ENCODE measurements around the gene ANP32A.
A peak's percentile ranks its signal among the peaks of the same experiment; 100 is the strongest.
"Not testable (repeated sequence)": the region's sequence is repeated elsewhere in the genome, so short reads cannot be mapped to it uniquely, and the experiment has no call there.

Gene ANP32A

GRCh38 chr15:68781766-68782588, 38.7 kb downstream of the ANP32A start:
- DNase-seq = no peak

- DNase-seq = no peak
Observed at GRCh38 chr15:68781217-68781616, 39.5 kb downstream of the ANP32A start.

DNA sequence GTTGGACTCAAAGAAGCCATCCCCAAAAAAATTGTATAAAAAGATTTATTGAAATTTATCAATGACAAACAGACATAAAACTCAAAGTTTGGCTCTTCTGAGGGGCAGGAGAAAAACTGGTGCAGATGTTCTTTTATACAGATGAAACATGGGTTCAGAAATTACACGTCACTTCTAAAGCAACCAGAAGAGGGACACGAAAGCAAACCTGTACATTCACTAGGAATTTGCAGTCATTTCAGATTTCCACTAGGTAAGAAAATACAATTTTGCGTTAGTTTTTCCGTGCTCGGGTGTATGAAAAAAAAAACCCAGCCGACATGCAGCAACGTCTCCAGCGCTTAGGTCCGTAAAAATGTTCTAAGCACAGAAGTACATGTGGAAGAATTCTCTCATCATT, 41.8 kb downstream of the ANP32A start:
- no peak for DNase-seq

GRCh38 chr15:68776477-68777270, 44.0 kb downstream of the ANP32A start:
- peak; percentile 49 for DNase-seq

GRCh38 chr15:68775671-68776476, 44.8 kb downstream of the ANP32A start:
- DNase-seq = no peak

GRCh38 chr15:68775236-68775577, 45.5 kb downstream of the ANP32A start:
- DNase-seq = no peak

GRCh38 chr15:68774521-68775235, 46.0 kb downstream of the ANP32A start:
- no peak for DNase-seq

DNA sequence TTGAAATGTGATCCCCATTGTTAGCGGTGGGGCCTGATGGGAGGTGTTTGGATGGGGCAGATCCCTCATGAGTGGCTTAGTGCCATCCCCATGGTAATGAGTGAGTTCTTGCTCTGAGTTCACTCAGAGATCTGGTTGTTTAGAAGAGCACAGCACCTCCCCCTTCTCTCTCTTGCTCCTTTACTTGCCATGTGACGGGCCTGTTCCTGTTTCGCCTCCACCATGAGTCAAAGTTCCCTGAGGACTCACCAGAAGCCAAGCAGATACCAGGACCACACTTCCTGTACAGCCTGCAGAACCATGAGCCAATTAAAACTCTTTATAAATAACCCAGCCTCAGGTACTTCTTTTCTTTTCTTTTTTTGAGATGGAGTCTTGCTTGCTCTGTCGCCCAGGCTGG, 46.6 kb downstream of the ANP32A start:
- DNase-seq = no peak

- no peak for DNase-seq
Observed at GRCh38 chr15:68773036-68773435, 47.7 kb downstream of the ANP32A start.

GRCh38 chr15:68770216-68770615, 50.5 kb downstream of the ANP32A start:
- DNase-seq = peak; percentile 68

- DNase-seq = no peak
Observed at GRCh38 chr15:68769702-68770101, 51.0 kb downstream of the ANP32A start.

DNA sequence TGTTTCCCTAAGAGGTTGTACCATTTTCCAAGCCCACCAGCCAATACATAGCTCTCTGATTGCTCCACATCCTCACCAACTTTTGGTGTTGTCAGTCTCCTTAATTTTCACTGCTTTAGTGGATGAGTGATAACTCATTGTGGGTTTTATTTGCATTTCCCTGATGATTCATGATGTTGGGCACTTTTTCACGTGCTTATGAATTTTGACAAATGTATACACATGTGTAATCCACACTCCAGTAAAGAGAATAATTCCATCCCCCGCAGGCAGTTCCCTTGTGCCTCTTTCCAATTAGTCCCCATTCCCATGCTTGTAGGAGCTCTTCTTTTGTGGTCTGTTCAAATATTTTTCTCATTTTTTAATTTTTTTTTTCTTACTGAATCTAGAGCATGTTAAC, 52.4 kb downstream of the ANP32A start:
- DNase-seq = no peak

DNA sequence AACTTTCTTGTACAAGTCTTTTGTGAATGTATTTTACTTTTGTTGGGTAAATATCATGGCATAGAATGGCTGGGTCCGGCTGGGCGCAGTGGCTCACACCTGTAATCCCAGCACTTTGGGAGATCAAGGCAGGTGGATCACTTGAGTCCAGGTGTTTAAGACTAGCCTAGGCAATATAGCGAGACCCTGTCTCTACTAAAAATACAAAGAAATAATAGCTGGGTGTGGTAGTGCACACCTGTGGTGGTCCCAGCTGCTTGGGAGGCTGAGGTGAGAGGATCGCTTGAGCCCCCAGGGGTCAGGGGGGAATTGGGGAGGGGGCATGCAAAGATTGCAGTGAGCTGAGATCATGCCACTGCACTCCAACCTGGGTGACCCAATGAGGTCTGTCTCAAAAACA, 52.9 kb downstream of the ANP32A start:
- no peak for DNase-seq

GRCh38 chr15:68765602-68766368, 54.9 kb downstream of the ANP32A start:
- DNase-seq = no peak

GRCh38 chr15:68764090-68764489, 56.6 kb downstream of the ANP32A start:
- DNase-seq = no peak

DNA sequence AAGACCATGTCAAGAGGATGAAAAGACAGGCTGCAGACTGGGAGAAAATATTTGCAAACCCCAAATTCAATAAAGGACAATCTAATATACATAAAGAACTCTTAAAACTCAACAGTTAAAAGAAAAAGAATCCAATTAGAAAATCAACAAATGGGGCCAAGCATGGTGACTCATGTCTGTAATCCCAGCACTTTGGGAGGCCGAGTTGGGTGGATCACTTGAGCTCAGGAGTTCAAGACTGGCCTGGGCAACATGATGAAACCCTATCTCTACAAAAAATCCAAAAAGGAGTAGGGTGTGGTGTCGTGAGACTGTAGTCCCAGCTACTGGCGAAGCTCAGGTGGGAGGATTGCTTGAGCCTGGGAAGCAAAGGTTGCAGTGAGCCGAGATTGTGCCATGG, 57.6 kb downstream of the ANP32A start:
- no peak for DNase-seq

DNA sequence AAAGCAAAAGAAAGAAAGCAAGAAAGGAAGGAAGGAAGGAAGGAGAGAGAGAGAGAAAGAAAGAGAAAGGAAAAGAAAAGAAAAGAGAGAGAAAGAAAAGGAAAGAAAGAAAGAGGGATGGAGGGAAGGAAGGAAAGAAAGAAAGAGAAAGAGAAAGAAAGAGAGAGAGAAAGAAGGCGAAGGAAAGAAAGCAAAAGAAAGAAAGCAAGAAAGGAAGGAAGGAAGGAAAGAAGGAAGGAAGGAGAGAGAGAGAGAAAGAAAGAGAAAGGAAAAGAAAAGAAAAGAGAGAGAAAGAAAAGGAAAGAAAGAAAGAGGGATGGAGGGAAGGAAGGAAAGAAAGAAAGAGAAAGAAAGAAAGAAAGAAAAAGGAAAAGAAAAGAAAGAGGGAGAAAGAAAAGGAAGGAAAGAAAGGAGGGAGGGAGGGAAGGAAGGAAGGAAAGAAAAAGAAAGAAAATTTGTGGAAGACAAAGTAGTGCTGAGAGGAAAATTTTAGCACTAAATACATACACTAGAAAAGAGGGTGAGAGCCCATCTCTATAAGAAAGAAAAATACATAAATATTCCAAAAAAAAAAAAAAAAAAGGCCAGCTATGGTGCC, 60.6 kb downstream of the ANP32A start:
- not testable (repeated sequence) for DNase-seq

- DNase-seq = no peak
Observed at GRCh38 chr15:68755731-68756130, 65.0 kb downstream of the ANP32A start.

DNA sequence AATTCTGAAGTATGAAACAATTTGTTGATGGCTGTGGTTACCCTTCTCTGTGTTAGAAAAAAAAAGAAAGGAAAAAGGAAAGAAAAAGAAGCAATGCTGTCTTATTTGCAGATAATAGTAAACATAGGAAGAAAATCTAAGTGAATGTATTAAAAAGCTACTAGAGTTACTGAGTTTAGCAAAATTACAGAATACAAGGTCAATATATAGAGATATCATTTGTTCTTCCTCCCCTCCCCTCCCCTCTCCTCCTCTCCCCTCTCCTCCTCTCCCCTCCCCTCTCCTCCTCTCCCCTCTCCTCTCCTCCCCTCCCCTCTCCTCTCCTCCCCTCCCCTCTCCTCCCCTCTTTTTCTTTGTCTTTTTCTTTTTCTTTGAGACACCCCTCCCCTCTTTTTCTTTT, 69.1 kb downstream of the ANP32A start:
- DNase-seq = no peak

GRCh38 chr15:68749793-68750192, 70.9 kb downstream of the ANP32A start:
- no peak for DNase-seq

DNA sequence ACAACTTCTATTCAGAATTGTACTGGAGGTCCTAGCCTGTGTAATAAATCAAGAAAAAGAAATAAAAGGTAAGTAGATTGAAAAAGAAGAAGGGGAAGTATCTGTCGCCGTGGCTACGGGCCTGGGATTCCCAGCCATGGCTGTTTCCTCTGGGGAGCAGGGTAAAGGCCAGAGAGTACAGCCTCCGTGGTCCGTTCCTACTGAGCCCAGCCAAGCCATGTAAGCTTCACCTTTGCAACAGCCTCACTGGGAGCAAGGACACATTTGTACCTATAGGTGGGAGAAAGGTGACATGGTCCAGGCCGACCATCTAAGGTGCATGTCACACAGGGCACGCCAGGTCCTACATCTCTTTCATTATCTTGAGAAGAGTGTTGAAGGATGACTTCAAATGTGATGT, 71.3 kb downstream of the ANP32A start:
- DNase-seq = no peak

DNA sequence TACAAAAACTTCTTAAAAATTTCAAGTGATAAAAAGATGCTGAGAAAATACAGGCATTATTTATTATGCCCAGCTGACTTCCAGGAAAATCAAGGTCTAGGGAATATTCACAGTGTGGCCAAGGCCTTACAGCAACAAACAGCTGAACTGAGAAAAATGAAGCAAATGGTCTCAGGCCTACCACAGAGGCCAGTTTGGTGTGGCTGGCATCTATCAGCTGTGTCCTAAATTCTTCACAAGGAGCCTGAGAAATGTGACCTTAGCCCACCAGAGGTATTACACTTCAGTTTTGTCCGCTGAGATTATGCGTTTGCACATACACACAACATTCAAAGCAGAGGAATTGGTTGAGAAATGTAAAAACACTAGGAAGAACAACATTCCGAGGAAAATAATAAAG, 77.4 kb downstream of the ANP32A start:
- DNase-seq = no peak
